IMR-90 (cell line): ENCODE measurements around the gene SLC39A11. TPM values are rescaled to one million over a fixed set of nuclear protein-coding genes. Genes with fewer than 3 reads are reported as not detected.

Source experiments
- ATAC-seq: fragments of 200-7000 bp; cut with Tn5 transposase; 2 replicates; pipeline ENCODE4 v1.9.1; 2020; ENCODE audit warnings: low read depth, mild to moderate bottlenecking, moderate library complexity
- BruUV-seq: library from RNA; stranded (reverse); fragments of 400-500 nt; replicated peaks from 2 replicates; lab custom pipeline; 2021; lab: Mats Ljungman, UMichigan
- CTCF ChIA-PET: fragments of 300-600 bp; formaldehyde crosslinking; extraction: SDS; loops from one replicate; lab custom pipeline; 2021; ENCODE audit warnings: antibody characterized with exemption; lab: Yijun Ruan, JAX
- POLR2A ChIA-PET: fragments of 300-600 bp; sonication (Branson Sonifier 250); formaldehyde crosslinking; loops from one replicate; lab custom pipeline; 2022; ENCODE audit warnings: antibody characterized with exemption; ENCODE audit not compliant: unreplicated experiment; lab: Charles Lee
- DNase-seq: peaks from one replicate; pipeline ENCODE4 v3.0.0; 2013
- H2AFZ ChIP-seq: replicated peaks from 2 replicates; pipeline ENCODE3; 2013; ENCODE audit warnings: low read length, mild to moderate bottlenecking; ENCODE audit not compliant: poor library complexity
- H2AK5ac ChIP-seq: 2 replicates; pipeline ENCODE4 v1.6.1; 2013; ENCODE audit warnings: low read depth, low read length, inconsistent platforms
- H2AK9ac ChIP-seq: replicated peaks from 2 replicates; pipeline ENCODE3; 2013; ENCODE audit warnings: mild to moderate bottlenecking, low read depth, low read length, moderate library complexity; ENCODE audit not compliant: poor library complexity
- H2BK120ac ChIP-seq: 2 replicates; pipeline ENCODE4 v1.6.1; 2013; ENCODE audit warnings: low read depth, low read length, inconsistent platforms
- H2BK15ac ChIP-seq: 3 replicates; pipeline ENCODE4 v1.6.1; 2013; ENCODE audit warnings: low read depth, low read length, inconsistent platforms
- H2BK20ac ChIP-seq: 2 replicates; pipeline ENCODE4 v1.6.1; 2013; ENCODE audit warnings: low read depth, mild to moderate bottlenecking, inconsistent platforms, low read length, moderate library complexity
- H2BK5ac ChIP-seq: 2 replicates; pipeline ENCODE4 v1.6.1; 2013; ENCODE audit warnings: mild to moderate bottlenecking, low read depth, low read length, inconsistent platforms; ENCODE audit not compliant: poor library complexity, severe bottlenecking
- H3K14ac ChIP-seq: replicated peaks from 2 replicates; pipeline ENCODE4 v1.6.1; 2013; ENCODE audit warnings: low read depth, low read length, inconsistent platforms
- H3K18ac ChIP-seq: 2 replicates; pipeline ENCODE4 v1.6.1; 2013; ENCODE audit warnings: low read depth, low read length, control low read depth
- H3K23ac ChIP-seq: 2 replicates; pipeline ENCODE4 v1.6.1; 2013; ENCODE audit warnings: low read depth, low read length, inconsistent platforms
- H3K27ac ChIP-seq: 2 replicates; pipeline ENCODE4 v1.5.1; 2013; ENCODE audit warnings: mild to moderate bottlenecking, control low read depth, low read length; ENCODE audit not compliant: insufficient read depth
- H3K27me3 ChIP-seq: 2 replicates; pipeline ENCODE4 v1.6.1; 2013; ENCODE audit warnings: low read length; ENCODE audit not compliant: control insufficient read depth, insufficient read depth
- H3K36me3 ChIP-seq: 2 replicates; pipeline ENCODE4 v1.6.1; 2013; ENCODE audit warnings: low read length, mixed read lengths; ENCODE audit not compliant: control insufficient read depth, insufficient read depth
- H3K4ac ChIP-seq: 2 replicates; pipeline ENCODE4 v1.6.1; 2013; ENCODE audit warnings: low read depth, low read length, inconsistent platforms
- H3K4me1 ChIP-seq: 2 replicates; pipeline ENCODE4 v1.6.1; 2013; ENCODE audit warnings: low read length, mixed read lengths; ENCODE audit not compliant: control insufficient read depth, insufficient read depth
- H3K4me2 ChIP-seq: 2 replicates; pipeline ENCODE4 v1.6.1; 2013; ENCODE audit warnings: low read depth, mild to moderate bottlenecking, control low read depth, low read length, moderate library complexity
- H3K4me3 ChIP-seq: 2 replicates; pipeline ENCODE4 v1.5.1; 2013; ENCODE audit warnings: low read depth, mild to moderate bottlenecking, control low read depth, low read length, moderate library complexity; ENCODE audit not compliant: insufficient read depth
- H3K56ac ChIP-seq: 2 replicates; pipeline ENCODE4 v1.6.1; 2013; ENCODE audit warnings: low read length, inconsistent platforms; ENCODE audit not compliant: insufficient read depth; ENCODE audit errors: extremely low read depth
- H3K79me1 ChIP-seq, 2 experiments: 2 replicates each; pipeline ENCODE4 v1.6.1; 2013; ENCODE audit warnings: low read length in 2 of 2, inconsistent platforms in 1 of 2, low read depth in 1 of 2
- H3K9ac ChIP-seq: 2 replicates; pipeline ENCODE4 v1.6.1; 2013; ENCODE audit warnings: low read depth, low read length, control low read depth
- H3K9me1 ChIP-seq: 2 replicates; pipeline ENCODE4 v1.6.1; 2013; ENCODE audit warnings: low read length, inconsistent platforms; ENCODE audit not compliant: insufficient read depth
- H3K9me3 ChIP-seq: 2 replicates; pipeline ENCODE4 v1.6.1; 2013; ENCODE audit warnings: low read length; ENCODE audit not compliant: control insufficient read depth, insufficient read depth
- H4K20me1 ChIP-seq: 2 replicates; pipeline ENCODE4 v1.6.1; 2013; ENCODE audit warnings: low read length, inconsistent platforms; ENCODE audit not compliant: insufficient read depth
- H4K5ac ChIP-seq: 2 replicates; pipeline ENCODE4 v1.6.1; 2013; ENCODE audit warnings: mild to moderate bottlenecking, low read depth, low read length, control low read depth
- H4K8ac ChIP-seq, 2 experiments: 2 replicates each; pipeline ENCODE4 v1.6.1; 2013; ENCODE audit warnings: low read depth in 2 of 2, low read length in 2 of 2, control low read depth in 1 of 2, inconsistent platforms in 1 of 2
- H4K91ac ChIP-seq: 2 replicates; pipeline ENCODE4 v1.6.1; 2013; ENCODE audit warnings: low read depth, low read length, inconsistent platforms; ENCODE audit not compliant: insufficient read depth
- CEBPB ChIP-seq: IDR thresholded peaks from 2 replicates; pipeline ENCODE4 v1.6.1; 2012; ENCODE audit warnings: low read depth, low read length, improper control_type of control experiment
- CHD1 ChIP-seq: IDR thresholded peaks from 2 replicates; pipeline ENCODE4 v1.6.1; 2012; ENCODE audit warnings: low read depth, low read length, improper control_type of control experiment
- ELK1 ChIP-seq: fragments of 150-350 bp; IDR thresholded peaks from 2 replicates; pipeline ENCODE4 v1.6.1; 2016; ENCODE audit warnings: low read depth, mild to moderate bottlenecking, low read length, moderate library complexity, borderline replicate concordance
- FOS ChIP-seq: fragments of 150-350 bp; IDR thresholded peaks from 2 replicates; pipeline ENCODE4 v1.6.1; 2016; ENCODE audit warnings: low read depth, low read length
- MAZ ChIP-seq: IDR thresholded peaks from 2 replicates; pipeline ENCODE4 v1.6.1; 2012; ENCODE audit warnings: low read depth, mild to moderate bottlenecking, low read length, improper control_type of control experiment, moderate library complexity, borderline replicate concordance
- RCOR1 ChIP-seq: IDR thresholded peaks from 2 replicates; pipeline ENCODE4 v1.6.1; 2012; ENCODE audit warnings: mild to moderate bottlenecking, low read length, improper control_type of control experiment; ENCODE audit not compliant: insufficient replicate concordance
- USF2 ChIP-seq: fragments of 150-350 bp; IDR thresholded peaks from 2 replicates; pipeline ENCODE4 v1.6.1; 2017; ENCODE audit warnings: mild to moderate bottlenecking, antibody characterized with exemption, low read length, low read depth
- WGBS, 2 experiments: methylation state at CpG; one replicate each; pipeline versions ENCODE4 v1.1.5 to v1.1.7; 2013; ENCODE audit warnings: missing lambda C conversion rate in 2 of 2; ENCODE audit not compliant: insufficient read length in 1 of 2; ENCODE audit errors: extremely low coverage in 2 of 2; 5-methylcytosine and 5-hydroxymethylcytosine counted together
- dilution Hi-C: fragments of 300-500 bp; cut with HindIII; formaldehyde crosslinking; loops from one replicate; pipeline ENCODE4 v1.14.3; 2018; ENCODE audit warnings: low sequenced_read_pairs; ENCODE audit not compliant: unreplicated experiment
- in situ Hi-C: fragments of 300-500 bp; cut with MboI; formaldehyde crosslinking; loops from 3 replicates; pipeline ENCODE4 v1.14.3; 2019; ENCODE audit warnings: low sequenced_read_pairs, inconsistent platforms, mixed read lengths
- intact Hi-C: fragments of 100-400 bp; cut with micrococcal nuclease; formaldehyde crosslinking; loops from 2 replicates; pipeline ENCODE4 v1.10.0; 2022
- polyA plus RNA-seq, 3 experiments: library from polyadenylated mRNA; depleted of rRNA; stranded (reverse); fragments of >200 nt; gene quantifications; 2 replicates each; pipeline ENCODE4 v1.2.3, GENCODE V29; 2012; ENCODE audit warnings: low replicate concordance in 1 of 3
- total RNA-seq: library from RNA; depleted of rRNA; stranded (reverse); fragments of >200 nt; gene quantifications from 2 replicates; pipeline ENCODE4 v1.2.3, GENCODE V29; 2012
- TF ChIP-seq, protein P1 (sequence below): conservative IDR thresholded peaks from 2 replicates; pipeline ENCODE4 v1.5.1; 2012; ENCODE audit warnings: mild to moderate bottlenecking, low read depth, low read length, improper control_type of control experiment

SLC39A11 gene
- total and polyA plus RNA-seq, 2 of the 4 experiments (the other 2 are of a cell fraction): 8.8 to 14.3 TPM

DNA sequence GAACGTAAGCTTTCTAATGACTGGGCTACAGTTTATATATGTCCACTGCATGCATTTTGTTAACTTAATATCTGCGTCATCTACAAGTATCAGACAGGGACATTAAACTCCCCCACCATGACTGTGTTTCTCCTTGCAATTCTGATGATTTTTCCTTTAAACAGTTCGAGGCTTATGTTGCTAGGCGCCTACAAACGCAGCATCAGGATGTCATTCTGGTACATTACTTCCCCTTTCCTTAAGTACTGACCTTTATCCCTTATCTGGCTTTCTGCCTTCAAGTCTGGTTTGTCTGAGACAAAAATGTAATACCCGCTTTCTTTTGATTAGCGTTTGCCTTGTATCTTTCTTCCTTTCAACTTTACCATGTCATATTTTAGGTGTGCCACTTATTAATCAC is 362.4 kb downstream of the SLC39A11 start:
- in situ Hi-C loops: no loop called here
- peak; percentile 85 for DNase-seq

More for the DNA sequence above, 362.4 kb downstream of the SLC39A11 start:
- Histone ChIP-seq H3K14ac (no peak overlapping the region), H3K79me1 (no peaks in the 10 kb centered on the region), H2BK20ac (no peak overlapping the region), H4K91ac (no peak overlapping the region), H3K9me3 (no peaks in the 10 kb centered on the region), H3K4me2 (no peak overlapping the region), H3K9ac (no peak overlapping the region), H3K4ac (no peak overlapping the region), H3K4me1 (peaks cover 4% of the 10 kb centered on the region), H2AK9ac (no peak overlapping the region), H3K27ac (no peak overlapping the region), H3K4me3 (no peak overlapping the region), H3K36me3 (no peaks in the 10 kb centered on the region), H4K5ac (no peak overlapping the region), H3K27me3 (no peaks in the 10 kb centered on the region), H2BK5ac (no peak overlapping the region), H3K18ac (no peak overlapping the region), H4K8ac (no peak overlapping the region), H2BK120ac (no peak overlapping the region), H3K9me1 (no peaks in the 10 kb centered on the region), H3K23ac (no peak overlapping the region), H2AK5ac (no peak overlapping the region), H2BK15ac (no peak overlapping the region), H4K20me1 (no peaks in the 10 kb centered on the region), H2AFZ (no peak overlapping the region), H3K56ac (no peak overlapping the region)
- BruUV-seq: no TSS peak
- TF ChIP-seq RCOR1 (no peak), USF2 (no peak), CHD1 (no peak), CEBPB (no peak), MAZ (no peak), FOS (no peak), ELK1 (no peak)
- TF ChIP-seq, protein P1, sequence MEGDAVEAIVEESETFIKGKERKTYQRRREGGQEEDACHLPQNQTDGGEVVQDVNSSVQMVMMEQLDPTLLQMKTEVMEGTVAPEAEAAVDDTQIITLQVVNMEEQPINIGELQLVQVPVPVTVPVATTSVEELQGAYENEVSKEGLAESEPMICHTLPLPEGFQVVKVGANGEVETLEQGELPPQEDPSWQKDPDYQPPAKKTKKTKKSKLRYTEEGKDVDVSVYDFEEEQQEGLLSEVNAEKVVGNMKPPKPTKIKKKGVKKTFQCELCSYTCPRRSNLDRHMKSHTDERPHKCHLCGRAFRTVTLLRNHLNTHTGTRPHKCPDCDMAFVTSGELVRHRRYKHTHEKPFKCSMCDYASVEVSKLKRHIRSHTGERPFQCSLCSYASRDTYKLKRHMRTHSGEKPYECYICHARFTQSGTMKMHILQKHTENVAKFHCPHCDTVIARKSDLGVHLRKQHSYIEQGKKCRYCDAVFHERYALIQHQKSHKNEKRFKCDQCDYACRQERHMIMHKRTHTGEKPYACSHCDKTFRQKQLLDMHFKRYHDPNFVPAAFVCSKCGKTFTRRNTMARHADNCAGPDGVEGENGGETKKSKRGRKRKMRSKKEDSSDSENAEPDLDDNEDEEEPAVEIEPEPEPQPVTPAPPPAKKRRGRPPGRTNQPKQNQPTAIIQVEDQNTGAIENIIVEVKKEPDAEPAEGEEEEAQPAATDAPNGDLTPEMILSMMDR: no peak
- 32% methylated on average over 5 of the region's 7 CpGs; no CpG with 5 or more reads in 1 of the 2 experiments for WGBS, 2 experiments
- intact Hi-C loops: no loop called here
- CTCF ChIA-PET: interaction anchor here (0.6 kb wide), 1 partner anchor 480 kb away, joined by 4 read pairs; no protein-coding TSS in a partner anchor
- POLR2A ChIA-PET: no interaction called here
- dilution Hi-C loops: no loop called here
- no peak for ATAC-seq
